Measurements from ENCODE around the gene ERF. TPM values are rescaled to one million over a fixed set of nuclear protein-coding genes. Genes with fewer than 3 reads are reported as not detected.

Gene ERF
- total and polyA plus RNA-seq, 2 experiments from 2014 or later, result 24.4 to 47.1 TPM

GRCh38 chr19:42233678-42234292 lies 21.1 kb downstream of the ERF start:
- Histone ChIP-seq H3K4me3 (no peak overlapping the region), H3K27me3 (no peaks in the 10 kb centered on the region), H3K9me3 (ENCODE audit: low read depth) (no peaks in the 10 kb centered on the region), H3K27ac (peak overlapping the region; percentile 70), H3K4me1 (ENCODE audit: insufficient read depth) (no peaks in the 10 kb centered on the region), H3K79me2 (peaks cover 12% of the 10 kb centered on the region), H3K9me2 (replicated peaks; ENCODE audit: insufficient read depth) (no peaks in the 10 kb centered on the region), H2AFZ (no peak overlapping the region), H3K4me2 (no peak overlapping the region), H3K36me3 (replicated peaks; ENCODE audit: insufficient read depth, low read depth) (no peaks in the 10 kb centered on the region), H4K20me1 (ENCODE audit: insufficient read depth, poor library complexity, severe bottlenecking) (peaks cover 5% of the 10 kb centered on the region)
- no peak for TF ChIP-seq CTCF (IDR thresholded peaks at IDR 0.05; ENCODE audit: poor library complexity)
- TF ChIP-seq EZH2 (IDR thresholded peaks at IDR 0.05; ENCODE audit: borderline replicate concordance), result no peak
- peak; percentile 26 for DNase-seq (ENCODE audit: low spot score)
- 86% methylated on average over 6 of the region's 6 CpGs for WGBS (ENCODE audit: low lambda C conversion rate, missing lambda C conversion rate)

- no peak for DNase-seq (ENCODE audit: low spot score)
- peaks cover 5% of the 10 kb centered on the region for H4K20me1 ChIP-seq (ENCODE audit: insufficient read depth, poor library complexity, severe bottlenecking)
- peak overlapping the region; percentile 70 for H3K27ac ChIP-seq
Measured at GRCh38 chr19:42233106-42233505, 21.8 kb downstream of the ERF start.

GRCh38 chr19:42232435-42232834 lies 22.5 kb downstream of the ERF start:
- 95% methylated on average over 10 of the region's 10 CpGs for WGBS (ENCODE audit: low lambda C conversion rate, missing lambda C conversion rate)
- Histone ChIP-seq H3K4me1 (ENCODE audit: insufficient read depth) (no peaks in the 10 kb centered on the region), H3K27me3 (no peaks in the 10 kb centered on the region), H3K27ac (no peak overlapping the region), H4K20me1 (ENCODE audit: insufficient read depth, poor library complexity, severe bottlenecking) (peaks cover 5% of the 10 kb centered on the region), H3K9me2 (replicated peaks; ENCODE audit: insufficient read depth) (no peaks in the 10 kb centered on the region), H3K4me2 (no peak overlapping the region), H3K4me3 (no peak overlapping the region), H3K79me2 (peaks cover 8% of the 10 kb centered on the region), H2AFZ (no peak overlapping the region), H3K36me3 (replicated peaks; ENCODE audit: insufficient read depth, low read depth) (no peaks in the 10 kb centered on the region), H3K9me3 (ENCODE audit: low read depth) (no peaks in the 10 kb centered on the region)
- TF ChIP-seq CTCF (IDR thresholded peaks at IDR 0.05; ENCODE audit: poor library complexity) (no peak), EZH2phosphoT487 (IDR thresholded peaks at IDR 0.05; ENCODE audit: low read depth, severe bottlenecking, unreplicated experiment) (no peak), EZH2 (IDR thresholded peaks at IDR 0.05; ENCODE audit: borderline replicate concordance) (no peak)
- DNase-seq (ENCODE audit: low spot score), result no peak

More at GRCh38 chr19:42233106-42233505, 21.8 kb downstream of the ERF start:
- H3K4me2 ChIP-seq, result no peak overlapping the region
- no peaks in the 10 kb centered on the region for H3K9me3 ChIP-seq (ENCODE audit: low read depth)
- H2AFZ ChIP-seq, result no peak overlapping the region
- H3K9me2 ChIP-seq (replicated peaks; ENCODE audit: insufficient read depth), result no peaks in the 10 kb centered on the region
- no peaks in the 10 kb centered on the region for H3K4me1 ChIP-seq (ENCODE audit: insufficient read depth)
- TF ChIP-seq CTCF (IDR thresholded peaks at IDR 0.05; ENCODE audit: poor library complexity) (no peak), EZH2phosphoT487 (IDR thresholded peaks at IDR 0.05; ENCODE audit: low read depth, severe bottlenecking, unreplicated experiment) (no peak), EZH2 (IDR thresholded peaks at IDR 0.05; ENCODE audit: borderline replicate concordance) (no peak)
- peaks cover 10% of the 10 kb centered on the region for H3K79me2 ChIP-seq
- H3K4me3 ChIP-seq, result no peak overlapping the region
- WGBS (ENCODE audit: low lambda C conversion rate, missing lambda C conversion rate), result 93% methylated on average over 7 of the region's 7 CpGs
- H3K27me3 ChIP-seq, result no peaks in the 10 kb centered on the region
- no peaks in the 10 kb centered on the region for H3K36me3 ChIP-seq (replicated peaks; ENCODE audit: insufficient read depth, low read depth)
